GM12865 (cell line): Measurements from ENCODE around the gene THYN1.
A peak's percentile ranks its signal among the peaks of the same experiment; 100 is the strongest.

Source experiments
- DNase-seq: peaks from one replicate; pipeline ENCODE4 v3.0.0; 2010; ENCODE audit warnings: low read depth
- H3K4me3 ChIP-seq: 2 replicates; pipeline ENCODE4 v1.5.1; 2011; ENCODE audit warnings: mild to moderate bottlenecking, low read depth, low read length, control low read depth
- TF ChIP-seq, protein P1 (sequence below): IDR thresholded peaks from 2 replicates; pipeline ENCODE4 v1.5.1; 2011; ENCODE audit warnings: low read length, control low read depth, low read depth, inconsistent platforms; ENCODE audit not compliant: insufficient read depth; ENCODE audit errors: missing control alignments

Gene THYN1

GRCh38 chr11:134230339-134230738, 22.8 kb downstream of the THYN1 start:
- H3K4me3 ChIP-seq, result no peak overlapping the region
- TF ChIP-seq, protein P1, sequence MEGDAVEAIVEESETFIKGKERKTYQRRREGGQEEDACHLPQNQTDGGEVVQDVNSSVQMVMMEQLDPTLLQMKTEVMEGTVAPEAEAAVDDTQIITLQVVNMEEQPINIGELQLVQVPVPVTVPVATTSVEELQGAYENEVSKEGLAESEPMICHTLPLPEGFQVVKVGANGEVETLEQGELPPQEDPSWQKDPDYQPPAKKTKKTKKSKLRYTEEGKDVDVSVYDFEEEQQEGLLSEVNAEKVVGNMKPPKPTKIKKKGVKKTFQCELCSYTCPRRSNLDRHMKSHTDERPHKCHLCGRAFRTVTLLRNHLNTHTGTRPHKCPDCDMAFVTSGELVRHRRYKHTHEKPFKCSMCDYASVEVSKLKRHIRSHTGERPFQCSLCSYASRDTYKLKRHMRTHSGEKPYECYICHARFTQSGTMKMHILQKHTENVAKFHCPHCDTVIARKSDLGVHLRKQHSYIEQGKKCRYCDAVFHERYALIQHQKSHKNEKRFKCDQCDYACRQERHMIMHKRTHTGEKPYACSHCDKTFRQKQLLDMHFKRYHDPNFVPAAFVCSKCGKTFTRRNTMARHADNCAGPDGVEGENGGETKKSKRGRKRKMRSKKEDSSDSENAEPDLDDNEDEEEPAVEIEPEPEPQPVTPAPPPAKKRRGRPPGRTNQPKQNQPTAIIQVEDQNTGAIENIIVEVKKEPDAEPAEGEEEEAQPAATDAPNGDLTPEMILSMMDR, result no peak

DNA sequence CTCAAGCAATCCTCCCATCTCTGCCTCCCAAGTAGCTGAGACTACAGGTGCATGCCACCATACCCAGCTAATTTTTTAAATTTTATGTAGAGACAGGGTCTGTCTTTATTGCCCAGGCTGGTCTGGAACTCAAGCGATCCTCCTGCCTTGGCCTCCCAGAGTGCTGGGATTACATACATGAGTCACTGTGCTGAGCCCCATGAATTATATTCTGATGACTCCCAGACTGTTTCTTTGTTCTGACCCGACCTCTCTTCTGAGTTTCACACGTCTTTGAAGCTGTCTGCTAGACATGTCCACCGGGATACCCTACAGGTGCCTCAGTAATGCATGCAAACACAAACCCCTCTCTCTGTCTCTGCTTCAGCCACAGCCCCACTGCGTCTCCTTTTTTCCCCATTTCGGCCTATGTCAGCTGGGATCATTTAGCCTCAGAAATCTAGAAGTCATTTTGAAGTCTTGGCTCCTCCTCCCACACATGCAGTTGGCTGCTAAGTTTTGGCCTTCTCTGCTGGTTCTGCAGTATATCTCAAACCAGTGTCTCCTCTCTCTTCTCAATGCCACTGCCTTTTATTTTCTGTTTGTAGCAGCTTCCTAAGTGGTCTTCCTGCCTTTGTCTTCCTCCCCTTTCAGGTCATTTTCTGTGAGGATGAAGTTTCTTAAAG, 23.9 kb downstream of the THYN1 start:
- TF ChIP-seq, protein P1, result no peak

More at GRCh38 chr11:134230339-134230738, 22.8 kb downstream of the THYN1 start:
- peak; percentile 43 for DNase-seq

DNA sequence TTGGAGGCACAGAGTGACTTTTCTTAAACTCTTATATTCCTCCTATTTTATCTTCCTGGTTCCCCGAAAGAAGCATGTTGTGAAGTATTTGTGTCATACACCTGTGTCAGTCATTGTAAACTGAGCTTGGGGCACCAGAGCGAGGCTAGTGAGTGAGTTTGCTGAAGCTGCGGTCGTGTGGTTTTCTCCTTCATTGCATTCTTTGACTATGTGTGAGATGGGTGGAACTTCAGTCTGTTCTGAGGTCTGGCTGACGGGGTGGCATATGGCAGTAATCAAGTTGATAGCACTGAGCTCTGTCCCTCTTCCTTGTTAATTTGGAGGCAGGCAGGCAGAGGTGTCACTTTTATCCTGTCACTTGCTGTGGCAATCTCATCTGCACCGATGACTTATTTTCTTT, 24.5 kb downstream of the THYN1 start:
- no peak overlapping the region for H3K4me3 ChIP-seq
- TF ChIP-seq, protein P1, result no peak
- DNase-seq, result peak; percentile 90

More for the DNA sequence above, 23.9 kb downstream of the THYN1 start:
- no peak for DNase-seq
- no peak overlapping the region for H3K4me3 ChIP-seq

DNA sequence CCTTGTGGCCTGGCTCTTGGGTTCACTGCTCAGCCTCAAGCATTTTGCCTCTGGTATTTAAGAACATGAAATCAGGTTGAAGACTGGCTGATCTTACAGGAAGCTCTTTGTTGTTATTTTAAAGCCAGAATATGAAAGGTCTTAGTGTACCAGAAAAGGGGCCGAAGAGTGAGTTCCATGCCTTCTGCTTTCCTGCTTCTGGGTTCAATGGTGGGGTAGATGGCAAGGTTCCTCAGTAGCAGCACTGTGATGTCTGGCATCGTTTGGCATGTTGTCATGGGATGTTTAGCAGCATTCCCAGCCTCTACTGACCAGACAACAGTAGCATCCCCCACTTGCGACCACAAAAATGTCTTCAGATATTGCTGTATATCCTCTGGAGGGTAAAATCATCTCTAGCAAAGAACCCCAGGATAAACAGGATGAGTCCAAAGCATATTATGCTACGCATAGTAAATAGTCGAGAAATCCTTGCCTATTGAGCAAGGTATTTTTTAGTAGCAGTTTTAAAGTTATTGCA, 26.3 kb downstream of the THYN1 start:
- no peak overlapping the region for H3K4me3 ChIP-seq
- TF ChIP-seq, protein P1, result no peak
- no peak for DNase-seq

DNA sequence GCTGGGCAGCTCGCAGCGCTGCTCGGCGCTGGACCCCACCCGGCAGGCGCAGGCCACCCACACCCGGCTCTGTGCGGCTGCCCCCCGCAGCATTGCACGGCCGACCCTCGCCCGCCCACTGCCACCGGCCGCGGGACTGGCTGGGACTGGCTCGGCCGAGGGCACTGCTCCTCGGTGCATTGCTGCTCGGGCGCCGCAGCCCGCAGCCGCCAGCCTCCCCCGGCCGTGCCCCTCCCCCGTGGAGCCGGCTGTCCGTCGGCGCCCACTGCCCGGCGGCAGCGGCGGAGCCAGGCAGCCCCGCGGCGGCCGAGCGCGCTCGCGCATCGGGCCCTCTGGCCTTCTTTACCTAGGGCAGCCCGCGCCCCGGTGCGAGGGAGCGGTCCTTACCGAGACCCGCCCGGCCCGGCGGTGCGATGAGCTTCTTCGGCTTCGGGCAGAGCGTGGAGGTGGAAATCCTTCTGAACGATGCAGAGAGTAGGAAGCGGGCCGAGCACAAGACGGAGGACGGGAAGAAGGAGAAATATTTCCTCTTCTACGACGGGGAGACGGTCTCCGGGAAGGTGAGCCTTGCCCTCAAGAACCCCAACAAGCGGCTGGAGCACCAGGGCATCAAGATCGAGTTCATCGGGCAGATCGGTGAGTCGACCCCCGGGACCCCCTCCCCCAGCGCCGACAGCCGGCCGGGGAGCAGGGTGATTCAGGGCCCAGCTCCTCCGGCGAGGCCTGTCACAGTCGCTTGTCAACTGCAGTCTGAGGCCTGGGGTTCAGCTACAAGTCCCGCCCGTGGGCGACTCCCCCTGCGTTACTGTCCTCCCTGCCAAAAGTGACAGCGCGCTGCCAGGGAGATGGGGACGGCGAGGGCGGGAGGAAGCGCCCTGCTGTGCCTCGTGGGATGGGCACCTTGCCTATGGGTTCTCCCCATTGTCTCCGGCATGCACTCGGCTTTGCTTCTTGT, 28.2 kb downstream of the THYN1 start:
- peak overlapping the region; percentile 94 for H3K4me3 ChIP-seq
- TF ChIP-seq, protein P1, result no peak
- peak; percentile 58 for DNase-seq

DNA sequence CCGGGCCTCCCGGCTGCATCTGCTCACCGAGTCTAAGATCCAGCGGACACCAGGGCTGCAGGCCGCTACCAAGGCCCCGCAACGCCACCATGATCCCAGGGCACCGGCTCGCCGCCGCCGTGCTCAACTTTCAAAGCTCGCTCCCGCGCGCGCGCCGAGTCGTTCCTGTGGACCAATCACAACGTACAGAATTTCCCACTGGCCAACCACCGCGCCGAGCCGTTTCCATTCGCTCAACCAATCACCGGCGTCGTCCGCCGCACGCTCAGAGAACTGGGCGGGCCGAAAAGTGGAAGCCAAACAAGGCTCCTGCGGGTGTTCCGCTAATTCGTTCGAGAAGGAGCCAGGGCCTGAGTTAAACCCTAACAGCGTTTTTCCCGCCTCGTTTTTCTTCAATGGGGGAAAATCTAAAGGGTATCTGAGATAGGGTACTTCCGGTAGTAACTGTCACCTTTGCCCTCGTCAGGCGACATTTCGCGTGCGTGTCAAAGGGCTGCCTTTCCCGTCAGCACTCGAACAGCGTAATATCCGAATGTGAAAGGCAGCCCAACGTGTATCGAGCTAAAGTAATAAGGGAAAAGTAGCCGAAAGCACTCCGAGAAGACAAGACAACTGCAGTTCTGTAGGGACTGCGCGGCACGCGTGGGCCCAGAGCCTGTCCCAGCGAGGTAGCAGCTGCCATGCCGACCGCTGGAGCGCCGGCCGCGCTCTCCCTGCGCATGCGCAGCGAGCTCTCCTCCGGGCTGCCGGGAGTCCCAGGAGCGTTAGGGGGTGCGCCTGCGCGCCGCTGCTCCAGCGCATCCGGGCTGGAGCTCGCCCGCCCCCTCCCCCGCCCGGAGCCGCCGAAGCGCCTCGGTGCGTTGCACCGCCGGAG, 29.1 kb downstream of the THYN1 start, which contains the start of the genes NCAPD3 and VPS26B:
Gene NCAPD3, minus strand, starts transcription at position 132 of the 874 bp plus-strand sequence. Its CDS starts 41 bp downstream, at position 91.
Gene VPS26B, plus strand, starts transcription at position 836 of the 874 bp plus-strand sequence. CDS start 452 bp downstream, outside the sequence.
- peak; percentile 97 for DNase-seq
- TF ChIP-seq, protein P1, result no peak
- H3K4me3 ChIP-seq, result peak within 1 kb of the TSS; percentile 94
